Transverse colon (tissue), 3 donors: ENCODE data around the gene C5orf63.

Source experiments
- POLR2A ChIP-seq: fragments of 450-650 bp; IDR thresholded peaks from one replicate; pipeline ENCODE4 v1.6.1; 2016; ENCODE audit warnings: antibody characterized with exemption, mild to moderate bottlenecking, moderate library complexity
- TF ChIP-seq, protein P1 (sequence below), 5 experiments: fragments of 200-600 bp in 3 of 5; fragments of 450-650 bp in 2 of 5; sonication (generic) in 3 of 5; IDR thresholded peaks; 1 replicate in 2 of 5; 2 replicates in 3 of 5; pipeline ENCODE4 v1.5.1; 2016 to 2017; ENCODE audit warnings: antibody characterized with exemption in 5 of 5, inconsistent platforms in 3 of 5, mild to moderate bottlenecking in 2 of 5, moderate library complexity in 1 of 5

DNA sequence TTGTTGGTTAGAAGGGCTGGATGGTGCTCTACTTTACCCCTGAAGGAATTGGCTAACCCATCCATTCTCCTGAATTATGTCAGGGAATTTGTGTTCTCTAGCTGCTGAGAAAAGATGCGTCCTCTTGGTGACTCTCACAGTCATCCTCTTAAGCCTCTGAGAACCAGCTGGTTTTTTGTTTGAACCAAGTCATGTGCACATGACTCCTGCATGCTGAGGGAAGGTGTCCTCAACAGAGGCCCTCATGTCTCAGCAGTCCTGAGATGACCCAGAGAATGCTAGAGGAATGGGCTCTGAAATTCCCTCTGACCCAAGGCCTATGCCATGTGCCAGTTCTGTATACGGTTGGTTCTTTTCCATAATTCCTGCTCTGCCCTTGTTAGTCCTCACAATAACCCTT lies 10.4 kb upstream of the C5orf63 start:
- no peak for TF ChIP-seq POLR2A
- TF ChIP-seq, protein P1, sequence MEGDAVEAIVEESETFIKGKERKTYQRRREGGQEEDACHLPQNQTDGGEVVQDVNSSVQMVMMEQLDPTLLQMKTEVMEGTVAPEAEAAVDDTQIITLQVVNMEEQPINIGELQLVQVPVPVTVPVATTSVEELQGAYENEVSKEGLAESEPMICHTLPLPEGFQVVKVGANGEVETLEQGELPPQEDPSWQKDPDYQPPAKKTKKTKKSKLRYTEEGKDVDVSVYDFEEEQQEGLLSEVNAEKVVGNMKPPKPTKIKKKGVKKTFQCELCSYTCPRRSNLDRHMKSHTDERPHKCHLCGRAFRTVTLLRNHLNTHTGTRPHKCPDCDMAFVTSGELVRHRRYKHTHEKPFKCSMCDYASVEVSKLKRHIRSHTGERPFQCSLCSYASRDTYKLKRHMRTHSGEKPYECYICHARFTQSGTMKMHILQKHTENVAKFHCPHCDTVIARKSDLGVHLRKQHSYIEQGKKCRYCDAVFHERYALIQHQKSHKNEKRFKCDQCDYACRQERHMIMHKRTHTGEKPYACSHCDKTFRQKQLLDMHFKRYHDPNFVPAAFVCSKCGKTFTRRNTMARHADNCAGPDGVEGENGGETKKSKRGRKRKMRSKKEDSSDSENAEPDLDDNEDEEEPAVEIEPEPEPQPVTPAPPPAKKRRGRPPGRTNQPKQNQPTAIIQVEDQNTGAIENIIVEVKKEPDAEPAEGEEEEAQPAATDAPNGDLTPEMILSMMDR (IDR thresholded peaks at IDR 0.05) = no peak
